HG02885 (cell line): ENCODE data around the gene HNRNPM.

ENCODE experiments used
- ATAC-seq: cut with Tn5 transposase; IDR thresholded peaks from one replicate; pipeline ENCODE4 v1.9.1; 2021; ENCODE audit warnings: mild to moderate bottlenecking; ENCODE audit not compliant: unreplicated experiment, poor library complexity

Gene HNRNPM

GRCh38 chr19:8530061-8530679 lies 85.4 kb downstream of the HNRNPM start:
- no peak for ATAC-seq

GRCh38 chr19:8531470-8531869 lies 86.7 kb downstream of the HNRNPM start:
- ATAC-seq, result no peak

GRCh38 chr19:8532225-8532624 lies 87.5 kb downstream of the HNRNPM start:
- ATAC-seq, result no peak

GRCh38 chr19:8536282-8536681 lies 91.5 kb downstream of the HNRNPM start:
- ATAC-seq, result no peak

- ATAC-seq, result no peak
Observed at GRCh38 chr19:8537099-8537498, 92.3 kb downstream of the HNRNPM start.
